Testis (tissue), 2 donors: ENCODE results near the gene DHX40.

Experiments used
- CTCF ChIP-seq, 3 experiments: fragments of 450-650 bp in 2 of 3; fragments of 200-600 bp in 1 of 3; sonication (generic) in 1 of 3; IDR thresholded peaks; one replicate each; pipeline ENCODE4 v1.5.1; 2016 to 2019; ENCODE audit warnings: antibody characterized with exemption in 3 of 3, mild to moderate bottlenecking in 2 of 3, moderate library complexity in 1 of 3
- POLR2A ChIP-seq: fragments of 450-650 bp; IDR thresholded peaks from one replicate; pipeline ENCODE4 v1.6.1; 2017; ENCODE audit warnings: antibody characterized with exemption, mild to moderate bottlenecking, moderate library complexity

DNA sequence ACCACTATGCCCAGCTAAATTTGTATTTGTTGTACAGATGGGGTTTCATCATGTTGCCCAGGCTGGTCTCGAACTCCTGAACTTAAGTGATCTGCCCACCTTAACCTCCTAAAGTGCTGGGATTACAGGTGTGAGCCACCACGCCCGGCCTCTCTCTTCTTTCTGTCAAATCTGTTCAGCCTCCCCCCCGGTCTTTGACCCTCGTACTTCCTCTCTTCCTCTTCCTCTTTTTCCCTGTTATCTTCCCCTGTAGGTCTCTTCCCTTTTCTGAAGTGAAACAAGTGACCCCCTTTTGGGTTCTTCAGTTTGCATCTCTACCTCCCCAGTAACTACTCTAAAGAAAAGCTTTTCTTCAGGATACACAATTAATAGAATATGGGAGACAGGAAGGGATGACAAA, 31.7 kb upstream of the DHX40 start:
- no peak for TF ChIP-seq CTCF (IDR thresholded peaks at IDR 0.05)
- TF ChIP-seq POLR2A: no peak
